ENCODE data around the gene BAZ1A.

DNA sequence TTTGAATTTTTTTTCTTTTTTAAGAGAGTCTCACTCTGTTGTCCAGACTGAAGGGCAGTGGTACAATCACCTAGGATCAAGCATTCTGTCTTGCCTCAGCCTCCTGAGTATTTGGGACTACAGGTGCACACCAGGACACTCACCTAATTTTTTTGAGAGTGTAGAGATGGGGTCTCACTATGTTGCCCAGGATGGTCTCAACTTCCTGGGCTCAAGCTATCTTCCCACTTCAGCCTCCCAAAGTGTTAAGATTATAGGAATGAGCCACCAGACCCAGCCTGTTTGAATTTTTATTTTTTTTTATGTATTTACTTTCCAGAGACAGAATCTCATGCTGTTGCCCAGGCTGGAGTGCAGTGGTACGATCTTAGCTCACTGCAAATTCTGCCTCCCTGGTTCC is 11.3 kb downstream of the BAZ1A start:
- TF ChIP-seq, protein P1, sequence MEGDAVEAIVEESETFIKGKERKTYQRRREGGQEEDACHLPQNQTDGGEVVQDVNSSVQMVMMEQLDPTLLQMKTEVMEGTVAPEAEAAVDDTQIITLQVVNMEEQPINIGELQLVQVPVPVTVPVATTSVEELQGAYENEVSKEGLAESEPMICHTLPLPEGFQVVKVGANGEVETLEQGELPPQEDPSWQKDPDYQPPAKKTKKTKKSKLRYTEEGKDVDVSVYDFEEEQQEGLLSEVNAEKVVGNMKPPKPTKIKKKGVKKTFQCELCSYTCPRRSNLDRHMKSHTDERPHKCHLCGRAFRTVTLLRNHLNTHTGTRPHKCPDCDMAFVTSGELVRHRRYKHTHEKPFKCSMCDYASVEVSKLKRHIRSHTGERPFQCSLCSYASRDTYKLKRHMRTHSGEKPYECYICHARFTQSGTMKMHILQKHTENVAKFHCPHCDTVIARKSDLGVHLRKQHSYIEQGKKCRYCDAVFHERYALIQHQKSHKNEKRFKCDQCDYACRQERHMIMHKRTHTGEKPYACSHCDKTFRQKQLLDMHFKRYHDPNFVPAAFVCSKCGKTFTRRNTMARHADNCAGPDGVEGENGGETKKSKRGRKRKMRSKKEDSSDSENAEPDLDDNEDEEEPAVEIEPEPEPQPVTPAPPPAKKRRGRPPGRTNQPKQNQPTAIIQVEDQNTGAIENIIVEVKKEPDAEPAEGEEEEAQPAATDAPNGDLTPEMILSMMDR (conservative IDR thresholded peaks at IDR 0.05): no peak
- TF ChIP-seq ZFX (IDR thresholded peaks at IDR 0.05): no peak

Measured in C4-2B (cell line).